Stimulated activated naive B cell treated with anti-CD40 and anti-IgM and Interleukin-4, amounts not matched to agents 10 μg/mL and 1 μg/mL and 100 μg/mL, for 72 hours (primary cell): ENCODE measurements around the gene CDH23.

Experiments used
- ATAC-seq, 2 donors: fragments of 150-1000 bp; cut with Tn5 transposase; replicated peaks; 2 replicates each; pipeline ENCODE4 v1.10.0; 2021; ENCODE audit warnings: moderate library complexity in 1 of 2
- DNase-seq: peaks from one replicate; pipeline ENCODE4 v3.0.0; 2021
- H3K27ac Mint-ChIP-seq: one replicate; pipeline ENCODE4 v1.8.0; 2022; ENCODE audit warnings: mild to moderate bottlenecking, mixed read lengths
- H3K27me3 Mint-ChIP-seq, 2 donors: one replicate each; pipeline ENCODE4 v1.8.0; 2022; ENCODE audit warnings: mixed read lengths in 2 of 2
- H3K36me3 Mint-ChIP-seq, 2 donors: one replicate each; pipeline ENCODE4 v1.8.0; 2022; ENCODE audit warnings: mixed read lengths in 2 of 2, mild to moderate bottlenecking in 1 of 2
- H3K4me1 Mint-ChIP-seq, 2 donors: one replicate each; pipeline ENCODE4 v1.8.0; 2022; ENCODE audit warnings: mixed read lengths in 2 of 2, mild to moderate bottlenecking in 1 of 2
- H3K4me3 Mint-ChIP-seq, 2 donors: one replicate each; pipeline ENCODE4 v1.8.0; 2022; ENCODE audit warnings: mild to moderate bottlenecking in 2 of 2, mixed read lengths in 2 of 2, moderate library complexity in 1 of 2
- H3K9me3 Mint-ChIP-seq, 2 donors: one replicate each; pipeline ENCODE4 v1.8.0; 2022; ENCODE audit warnings: mixed read lengths in 2 of 2, mild to moderate bottlenecking in 1 of 2

CDH23 gene

GRCh38 chr10:71832967-71833366, 436.2 kb downstream of the CDH23 start:
- Mint-ChIP-seq H3K4me3 (no peak overlapping the region), H3K27me3 (no peaks in the 10 kb centered on the region), H3K4me1 (peaks cover 40 to 71% of the 10 kb centered on the region in 2 donors), H3K36me3 (peaks cover 61 to 66% of the 10 kb centered on the region in 2 donors), H3K9me3 (peaks cover 5% of the 10 kb centered on the region in 2 donors), H3K27ac (no peak overlapping the region)
- DNase-seq (no peak), ATAC-seq (no peak)

GRCh38 chr10:71833451-71834342, 437.0 kb downstream of the CDH23 start:
- Mint-ChIP-seq H3K4me3 (no peak overlapping the region), H3K9me3 (peaks cover 5% of the 10 kb centered on the region in 2 donors), H3K27ac (no peak overlapping the region), H3K27me3 (no peaks in the 10 kb centered on the region), H3K4me1 (peaks cover 47 to 78% of the 10 kb centered on the region in 2 donors), H3K36me3 (peaks cover 60 to 67% of the 10 kb centered on the region in 2 donors)
- no peak for ATAC-seq
- no peak for DNase-seq

DNA sequence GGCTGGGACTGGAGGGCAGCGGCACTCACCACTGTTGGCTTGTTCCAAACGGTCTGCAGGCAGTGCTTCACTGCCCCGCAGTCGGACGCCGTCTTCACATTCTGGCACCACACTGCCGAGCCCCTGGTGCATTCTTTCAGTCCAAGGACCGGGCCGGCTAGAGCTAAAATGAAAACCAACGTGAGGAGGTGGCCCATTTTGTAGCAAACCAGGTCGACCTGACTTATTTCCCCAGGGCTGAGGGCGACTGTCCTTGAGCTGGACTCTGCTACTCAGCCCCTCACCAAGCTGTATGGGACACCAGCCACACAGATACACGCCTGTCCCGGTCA, 437.6 kb downstream of the CDH23 start:
- H3K36me3 Mint-ChIP-seq = peaks cover 54 to 62% of the 10 kb centered on the region in 2 donors
- DNase-seq = no peak
- peaks cover 50 to 82% of the 10 kb centered on the region in 2 donors for H3K4me1 Mint-ChIP-seq

DNA sequence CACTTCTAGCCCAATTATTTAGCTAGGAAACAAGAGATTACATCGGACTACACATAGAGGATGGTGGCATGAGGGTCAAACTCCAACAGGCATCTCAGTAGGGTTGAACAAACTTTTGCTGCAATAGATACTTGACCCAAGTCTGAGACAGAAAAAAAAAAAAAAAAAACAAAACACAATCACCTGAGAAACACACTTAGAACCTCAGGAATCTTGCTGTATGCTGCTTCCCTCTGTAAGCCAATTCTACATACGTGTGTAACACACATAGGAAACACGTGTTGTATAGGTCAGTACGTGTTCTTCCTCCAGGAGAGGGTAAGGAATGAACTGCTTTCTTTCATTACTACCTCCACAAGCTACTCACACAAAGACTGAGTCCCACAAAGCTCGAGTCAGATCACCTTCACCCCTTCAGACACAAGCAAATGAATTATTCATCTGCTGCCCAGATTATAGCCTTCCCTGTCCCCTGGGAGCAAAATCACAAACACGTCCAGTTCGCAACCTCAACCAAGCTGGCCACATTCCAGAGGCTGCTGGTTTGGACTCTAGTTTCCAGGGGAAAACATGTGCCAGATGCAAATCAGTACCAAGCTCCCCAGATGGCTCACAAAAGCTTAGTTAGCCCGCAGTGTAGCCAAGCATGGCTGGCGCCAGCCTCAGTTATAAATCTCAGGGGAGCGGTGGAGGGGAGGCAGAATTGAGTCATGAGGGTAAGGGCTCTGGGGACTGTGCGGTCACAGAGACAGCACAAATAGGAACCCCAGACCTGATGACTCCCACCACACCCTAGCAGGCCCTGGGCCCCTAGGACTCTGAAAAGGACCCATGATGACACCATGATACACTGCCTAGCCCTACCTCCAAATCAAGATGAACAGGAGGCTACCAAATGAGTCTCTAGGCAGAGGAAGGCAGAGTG, 439.2 kb downstream of the CDH23 start:
- Mint-ChIP-seq H3K36me3 (peaks cover 39 to 48% of the 10 kb centered on the region in 2 donors), H3K4me3 (peak overlapping the region; percentile 74 to 82), H3K27ac (peak overlapping the region; percentile 95), H3K9me3 (no peaks in the 10 kb centered on the region), H3K27me3 (no peaks in the 10 kb centered on the region), H3K4me1 (peaks cover 54 to 87% of the 10 kb centered on the region in 2 donors)
- DNase-seq (peak; percentile 93), ATAC-seq (peak; percentile 96 to 98)

More for the DNA sequence above, 437.6 kb downstream of the CDH23 start:
- H3K9me3 Mint-ChIP-seq = peaks cover 5% of the 10 kb centered on the region in 2 donors
- no peak overlapping the region for H3K4me3 Mint-ChIP-seq
- no peak overlapping the region for H3K27ac Mint-ChIP-seq
- H3K27me3 Mint-ChIP-seq = no peaks in the 10 kb centered on the region
- no peak for ATAC-seq

GRCh38 chr10:71836596-71836974, 439.9 kb downstream of the CDH23 start:
- Mint-ChIP-seq H3K36me3 (peaks cover 35 to 44% of the 10 kb centered on the region in 2 donors), H3K4me3 (peak overlapping the region; percentile 74 to 82), H3K4me1 (peaks cover 53 to 92% of the 10 kb centered on the region in 2 donors), H3K27me3 (no peaks in the 10 kb centered on the region), H3K9me3 (no peaks in the 10 kb centered on the region), H3K27ac (peak overlapping the region; percentile 95)
- DNase-seq = no peak
- ATAC-seq = peak; percentile 20 to 34

GRCh38 chr10:71837098-71837827, 440.5 kb downstream of the CDH23 start:
- H3K27ac Mint-ChIP-seq = peak overlapping the region; percentile 95
- no peak for DNase-seq
- H3K9me3 Mint-ChIP-seq = no peaks in the 10 kb centered on the region
- no peaks in the 10 kb centered on the region for H3K27me3 Mint-ChIP-seq
- peak overlapping the region; percentile 28 to 82 for H3K4me3 Mint-ChIP-seq
- no peak for ATAC-seq
- H3K36me3 Mint-ChIP-seq = peaks cover 29 to 39% of the 10 kb centered on the region in 2 donors
- H3K4me1 Mint-ChIP-seq = peaks cover 51 to 93% of the 10 kb centered on the region in 2 donors

- Mint-ChIP-seq H3K4me3 (peak overlapping the region; percentile 23 to 34), H3K36me3 (peaks cover 19 to 35% of the 10 kb centered on the region in 2 donors), H3K27me3 (no peaks in the 10 kb centered on the region), H3K27ac (peak overlapping the region; percentile 27), H3K4me1 (peaks cover 54 to 94% of the 10 kb centered on the region in 2 donors), H3K9me3 (no peaks in the 10 kb centered on the region)
- no peak for DNase-seq
- peak in 1 of 2 donors; percentile 5 for ATAC-seq
These were observed 441.8 kb downstream of the CDH23 start for GRCh38 chr10:71838264-71839211.

GRCh38 chr10:71840177-71840957, 443.6 kb downstream of the CDH23 start:
- no peaks in the 10 kb centered on the region for H3K27me3 Mint-ChIP-seq
- no peak overlapping the region for H3K27ac Mint-ChIP-seq
- H3K4me1 Mint-ChIP-seq = peaks cover 51 to 89% of the 10 kb centered on the region in 2 donors
- no peaks in the 10 kb centered on the region for H3K9me3 Mint-ChIP-seq
- DNase-seq (no peak), ATAC-seq (no peak)
- H3K4me3 Mint-ChIP-seq = no peak overlapping the region
- peaks cover 14 to 33% of the 10 kb centered on the region in 2 donors for H3K36me3 Mint-ChIP-seq

DNA sequence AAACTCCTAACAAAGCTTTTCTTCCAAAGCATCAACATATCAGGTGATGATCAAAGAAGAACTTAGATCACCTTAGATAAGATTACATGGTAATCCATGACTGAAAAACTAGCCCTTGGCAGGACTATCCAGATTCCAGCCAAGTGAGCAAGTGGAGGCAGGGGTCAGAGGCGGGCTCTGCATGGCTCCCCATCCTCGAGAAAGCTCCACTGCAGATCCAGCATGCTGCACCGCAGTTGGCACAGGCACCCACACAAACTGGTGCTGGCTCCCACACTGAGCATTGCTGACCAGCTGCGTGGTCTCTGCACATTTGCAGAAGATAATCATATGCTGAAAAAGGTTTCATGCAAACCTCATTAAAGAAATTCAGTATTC, 444.2 kb downstream of the CDH23 start:
- Mint-ChIP-seq H3K27me3 (no peaks in the 10 kb centered on the region), H3K27ac (no peak overlapping the region), H3K9me3 (no peaks in the 10 kb centered on the region), H3K4me3 (no peak overlapping the region), H3K4me1 (peaks cover 49 to 89% of the 10 kb centered on the region in 2 donors), H3K36me3 (peaks cover 14 to 33% of the 10 kb centered on the region in 2 donors)
- DNase-seq = no peak
- ATAC-seq = no peak

DNA sequence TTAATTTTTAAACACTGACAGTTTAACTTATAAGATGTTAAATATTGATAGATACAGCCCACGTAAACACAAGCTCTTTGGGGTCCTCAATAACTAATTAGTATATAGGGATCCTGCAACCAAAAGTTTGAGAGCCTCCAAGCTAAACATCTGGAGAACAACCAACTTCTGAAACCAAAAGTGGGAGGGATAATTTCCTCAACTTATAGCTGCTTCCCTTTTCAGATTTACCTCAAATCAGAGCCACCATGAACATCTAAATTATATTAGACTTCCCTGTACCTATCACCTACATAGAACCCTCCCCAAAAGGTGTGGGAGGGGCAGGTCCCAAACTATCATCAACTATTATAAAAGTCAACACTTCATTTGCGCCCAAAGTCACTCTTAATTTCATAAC, 445.7 kb downstream of the CDH23 start:
- Mint-ChIP-seq H3K36me3 (peaks cover 12 to 28% of the 10 kb centered on the region in 2 donors), H3K9me3 (no peaks in the 10 kb centered on the region), H3K27ac (no peak overlapping the region), H3K27me3 (no peaks in the 10 kb centered on the region), H3K4me1 (peaks cover 40 to 81% of the 10 kb centered on the region in 2 donors), H3K4me3 (no peak overlapping the region)
- ATAC-seq (no peak), DNase-seq (no peak)

- H3K27ac Mint-ChIP-seq = peak overlapping the region; percentile 26
- no peak for DNase-seq
- H3K4me1 Mint-ChIP-seq = peaks cover 38 to 81% of the 10 kb centered on the region in 2 donors
These were observed 446.4 kb downstream of the CDH23 start for GRCh38 chr10:71842856-71843686.

GRCh38 chr10:71844084-71844483, 447.4 kb downstream of the CDH23 start:
- peaks cover 3 to 20% of the 10 kb centered on the region in 2 donors for H3K36me3 Mint-ChIP-seq
- H3K27me3 Mint-ChIP-seq = no peaks in the 10 kb centered on the region
- no peak for ATAC-seq
- no peak overlapping the region for H3K4me3 Mint-ChIP-seq
- H3K4me1 Mint-ChIP-seq = peaks cover 34 to 81% of the 10 kb centered on the region in 2 donors
- DNase-seq = no peak
- H3K27ac Mint-ChIP-seq = no peak overlapping the region
- H3K9me3 Mint-ChIP-seq = no peaks in the 10 kb centered on the region

More at GRCh38 chr10:71842856-71843686, 446.4 kb downstream of the CDH23 start:
- H3K36me3 Mint-ChIP-seq = peaks cover 8 to 24% of the 10 kb centered on the region in 2 donors
- no peak for ATAC-seq
- no peaks in the 10 kb centered on the region for H3K27me3 Mint-ChIP-seq
- no peak overlapping the region for H3K4me3 Mint-ChIP-seq
- no peaks in the 10 kb centered on the region for H3K9me3 Mint-ChIP-seq
